WTC11 (cell line): Measurements from ENCODE around the gene PRR14. TPM values are rescaled to one million over a fixed set of nuclear protein-coding genes. Genes with fewer than 3 reads are reported as not detected.

Experiments used
- ATAC-seq: fragments of 200-7000 bp; cut with Tn5 transposase; 2 replicates; pipeline ENCODE4 v1.10.0; 2021; ENCODE audit warnings: mild to moderate bottlenecking, moderate library complexity
- CTCF ChIA-PET: fragments of 300-600 bp; sonication (Branson Sonifier 250); formaldehyde crosslinking; loops from one replicate; lab custom pipeline; 2021; ENCODE audit warnings: antibody characterized with exemption; lab: Charles Lee
- POLR2A ChIA-PET: fragments of 350-600 bp; sonication (Branson Sonifier 250); formaldehyde crosslinking; loops from one replicate; lab custom pipeline; 2021; ENCODE audit warnings: antibody characterized with exemption; lab: Charles Lee
- DNase-seq: peaks from one replicate; pipeline ENCODE4 v3.0.0; 2021; ENCODE audit warnings: low spot score
- H3K27ac Mint-ChIP-seq: 2 replicates; pipeline ENCODE4 v1.8.0; 2021; ENCODE audit warnings: mixed read lengths
- H3K27me3 Mint-ChIP-seq: 2 replicates; pipeline ENCODE4 v1.8.0; 2021; ENCODE audit warnings: low read depth, mild to moderate bottlenecking, moderate library complexity, mixed read lengths
- H3K36me3 Mint-ChIP-seq: 2 replicates; pipeline ENCODE4 v1.8.0; 2021; ENCODE audit warnings: mixed read lengths
- H3K4me1 Mint-ChIP-seq: 2 replicates; pipeline ENCODE4 v1.8.0; 2022; ENCODE audit warnings: mixed read lengths
- H3K4me3 Mint-ChIP-seq: 2 replicates; pipeline ENCODE4 v1.8.0; 2021; ENCODE audit warnings: mild to moderate bottlenecking, moderate library complexity, mixed read lengths
- H3K9me3 Mint-ChIP-seq: 2 replicates; pipeline ENCODE4 v1.8.0; 2021; ENCODE audit warnings: mixed read lengths
- CREM ChIP-seq: sonication (generic); formaldehyde crosslinking; IDR thresholded peaks from 2 replicates; pipeline ENCODE4 v1.8.1; 2022; ENCODE audit warnings: mild to moderate bottlenecking, missing genetic modification reagents, moderate library complexity
- E2F1 ChIP-seq: sonication (generic); formaldehyde crosslinking; IDR thresholded peaks from 2 replicates; pipeline ENCODE4 v1.8.0; 2022; ENCODE audit warnings: mild to moderate bottlenecking, missing genetic modification reagents
- FOXK1 ChIP-seq: sonication (generic); formaldehyde crosslinking; IDR thresholded peaks from 2 replicates; pipeline ENCODE4 v1.8.0; 2022; ENCODE audit warnings: mild to moderate bottlenecking, moderate library complexity, missing genetic modification reagents
- FOXP1 ChIP-seq: sonication (generic); formaldehyde crosslinking; IDR thresholded peaks from 2 replicates; pipeline ENCODE4 v1.8.0; 2022; ENCODE audit warnings: missing genetic modification reagents, mild to moderate bottlenecking, moderate library complexity, borderline replicate concordance
- GABPB1 ChIP-seq: sonication (generic); formaldehyde crosslinking; IDR thresholded peaks from 2 replicates; pipeline ENCODE4 v1.8.1; 2023; ENCODE audit warnings: mild to moderate bottlenecking, missing genetic modification reagents
- GTF2I ChIP-seq: fragments of 250-450 bp; sonication (Bioruptor Pico); conservative IDR thresholded peaks from 2 replicates; pipeline ENCODE4 v1.4.0; 2021; ENCODE audit warnings: mild to moderate bottlenecking
- NFYB ChIP-seq: sonication (generic); formaldehyde crosslinking; conservative IDR thresholded peaks from 2 replicates; pipeline ENCODE4 v1.8.0; 2022; ENCODE audit warnings: low read depth, missing genetic modification reagents
- OVOL2 ChIP-seq: fragments of 250-450 bp; sonication (Bioruptor Pico); IDR thresholded peaks from 2 replicates; pipeline ENCODE4 v1.9.0; 2021; ENCODE audit warnings: mild to moderate bottlenecking, borderline replicate concordance
- RELA ChIP-seq: sonication (generic); formaldehyde crosslinking; IDR thresholded peaks from 2 replicates; pipeline ENCODE4 v1.8.1; 2022; ENCODE audit warnings: missing genetic modification reagents, mild to moderate bottlenecking, borderline replicate concordance
- SMAD4 ChIP-seq: sonication (generic); formaldehyde crosslinking; IDR thresholded peaks from 2 replicates; pipeline ENCODE4 v1.8.0; 2022; ENCODE audit warnings: mild to moderate bottlenecking, missing genetic modification reagents
- SOX15 ChIP-seq: fragments of 250-450 bp; sonication (Bioruptor Pico); IDR thresholded peaks from 2 replicates; pipeline ENCODE4 v1.9.0; 2021; ENCODE audit warnings: mild to moderate bottlenecking
- TCF7 ChIP-seq: sonication (generic); formaldehyde crosslinking; IDR thresholded peaks from 2 replicates; pipeline ENCODE4 v1.8.0; 2022; ENCODE audit warnings: mild to moderate bottlenecking, low read depth, missing genetic modification reagents, moderate library complexity
- TEAD1 ChIP-seq: sonication (generic); formaldehyde crosslinking; IDR thresholded peaks from 2 replicates; pipeline ENCODE4 v1.8.0; 2022; ENCODE audit warnings: mild to moderate bottlenecking, missing genetic modification reagents
- USF1 ChIP-seq: sonication (generic); formaldehyde crosslinking; IDR thresholded peaks from 2 replicates; pipeline ENCODE4 v1.8.0; 2022; ENCODE audit warnings: mild to moderate bottlenecking, missing genetic modification reagents
- ZBTB21 ChIP-seq: sonication (generic); formaldehyde crosslinking; IDR thresholded peaks from 2 replicates; pipeline ENCODE4 v1.8.1; 2023; ENCODE audit warnings: mild to moderate bottlenecking, missing genetic modification reagents, borderline replicate concordance
- ZNF121 ChIP-seq: sonication (generic); formaldehyde crosslinking; IDR thresholded peaks from 2 replicates; pipeline ENCODE4 v1.8.0; 2023; ENCODE audit warnings: missing genetic modification reagents
- ZNF232 ChIP-seq: sonication (generic); formaldehyde crosslinking; IDR thresholded peaks from 2 replicates; pipeline ENCODE4 v1.8.0; 2022; ENCODE audit warnings: mild to moderate bottlenecking, missing genetic modification reagents
- total RNA-seq: library from RNA; stranded (reverse); gene quantifications from 3 replicates; pipeline ENCODE4 v1.2.3, GENCODE V29; 2021
- TF ChIP-seq, protein P1 (sequence below): sonication (generic); formaldehyde crosslinking; IDR thresholded peaks from 2 replicates; pipeline ENCODE4 v1.8.0; 2022; ENCODE audit warnings: mild to moderate bottlenecking, missing genetic modification reagents
- TF ChIP-seq, protein P2 (sequence below): sonication (generic); formaldehyde crosslinking; IDR thresholded peaks from 2 replicates; pipeline ENCODE4 v1.8.1; 2022; ENCODE audit warnings: mild to moderate bottlenecking, moderate library complexity, missing genetic modification reagents
- TF ChIP-seq, protein P3 (sequence below): sonication (generic); formaldehyde crosslinking; IDR thresholded peaks from 2 replicates; pipeline ENCODE4 v1.8.1; 2023; ENCODE audit warnings: mild to moderate bottlenecking, moderate library complexity, missing genetic modification reagents
- TF ChIP-seq, protein P4 (sequence below): fragments of 250-450 bp; sonication (Bioruptor Pico); IDR thresholded peaks from 2 replicates; pipeline ENCODE4 v2.1.2; 2022; ENCODE audit warnings: mild to moderate bottlenecking, moderate library complexity

The PRR14 gene
- total RNA-seq, 1 experiment from 2014 or later = 21.9 TPM

DNA sequence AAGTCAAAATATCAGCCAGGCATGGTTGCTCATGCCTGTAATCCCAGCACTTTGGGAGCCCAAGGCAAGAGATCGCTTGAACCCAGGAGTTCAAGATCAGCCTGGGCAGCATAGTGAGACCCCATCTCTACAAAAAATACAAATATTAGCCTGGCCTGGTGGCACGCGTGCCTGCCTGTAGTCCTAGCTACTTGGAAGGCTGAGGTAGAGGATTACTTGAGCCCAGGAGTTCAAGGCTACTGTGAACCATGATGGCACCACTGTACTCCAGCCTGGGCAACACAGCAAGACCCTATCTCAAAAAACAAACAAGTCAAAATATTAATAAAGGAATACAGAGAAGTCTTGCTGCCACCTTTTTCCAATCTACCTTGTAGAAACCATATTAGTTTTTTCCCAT lies 44.8 kb upstream of the PRR14 start:
- H3K27ac Mint-ChIP-seq = no peak overlapping the region
- ChIA-PET CTCF (interaction anchor here (0.5 to 3.8 kb wide), 4 partner anchors 7 to 176 kb away, joined by 3 to 17 read pairs (median 4); partner anchors contain the start of gene DCTPP1), POLR2A (interaction anchor here (0.5 kb wide), 1 partner anchor 11 kb away, joined by 8 read pairs; no protein-coding TSS in a partner anchor)
- ATAC-seq (no peak), DNase-seq (no peak)
- H3K9me3 Mint-ChIP-seq = no peaks in the 10 kb centered on the region
- H3K27me3 Mint-ChIP-seq = no peaks in the 10 kb centered on the region
- no peak overlapping the region for H3K4me3 Mint-ChIP-seq
- peaks cover 3% of the 10 kb centered on the region; the same call in 1 of the 2 replicates for H3K4me1 Mint-ChIP-seq
- TF ChIP-seq NFYB (CRISPR knock-in tag) = no peak
- TF ChIP-seq TEAD1 (CRISPR knock-in tag) = no peak
- TF ChIP-seq ZNF121 (CRISPR knock-in tag) = peak; percentile 90
- TF ChIP-seq, protein P1, sequence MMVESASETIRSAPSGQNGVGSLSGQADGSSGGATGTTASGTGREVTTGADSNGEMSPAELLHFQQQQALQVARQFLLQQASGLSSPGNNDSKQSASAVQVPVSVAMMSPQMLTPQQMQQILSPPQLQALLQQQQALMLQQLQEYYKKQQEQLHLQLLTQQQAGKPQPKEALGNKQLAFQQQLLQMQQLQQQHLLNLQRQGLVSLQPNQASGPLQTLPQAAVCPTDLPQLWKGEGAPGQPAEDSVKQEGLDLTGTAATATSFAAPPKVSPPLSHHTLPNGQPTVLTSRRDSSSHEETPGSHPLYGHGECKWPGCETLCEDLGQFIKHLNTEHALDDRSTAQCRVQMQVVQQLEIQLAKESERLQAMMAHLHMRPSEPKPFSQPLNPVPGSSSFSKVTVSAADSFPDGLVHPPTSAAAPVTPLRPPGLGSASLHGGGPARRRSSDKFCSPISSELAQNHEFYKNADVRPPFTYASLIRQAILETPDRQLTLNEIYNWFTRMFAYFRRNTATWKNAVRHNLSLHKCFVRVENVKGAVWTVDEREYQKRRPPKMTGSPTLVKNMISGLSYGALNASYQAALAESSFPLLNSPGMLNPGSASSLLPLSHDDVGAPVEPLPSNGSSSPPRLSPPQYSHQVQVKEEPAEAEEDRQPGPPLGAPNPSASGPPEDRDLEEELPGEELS (CRISPR knock-in tag) = no peak
- TF ChIP-seq, protein P2, sequence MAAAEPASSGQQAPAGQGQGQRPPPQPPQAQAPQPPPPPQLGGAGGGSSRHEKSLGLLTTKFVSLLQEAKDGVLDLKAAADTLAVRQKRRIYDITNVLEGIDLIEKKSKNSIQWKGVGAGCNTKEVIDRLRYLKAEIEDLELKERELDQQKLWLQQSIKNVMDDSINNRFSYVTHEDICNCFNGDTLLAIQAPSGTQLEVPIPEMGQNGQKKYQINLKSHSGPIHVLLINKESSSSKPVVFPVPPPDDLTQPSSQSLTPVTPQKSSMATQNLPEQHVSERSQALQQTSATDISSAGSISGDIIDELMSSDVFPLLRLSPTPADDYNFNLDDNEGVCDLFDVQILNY (CRISPR knock-in tag) = no peak
- peak; percentile 46; the same call in 1 of the 2 replicates for TF ChIP-seq GTF2I (CRISPR knock-in tag)
- no peak for TF ChIP-seq ZNF232 (CRISPR knock-in tag)
- peaks cover 33% of the 10 kb centered on the region for H3K36me3 Mint-ChIP-seq

DNA sequence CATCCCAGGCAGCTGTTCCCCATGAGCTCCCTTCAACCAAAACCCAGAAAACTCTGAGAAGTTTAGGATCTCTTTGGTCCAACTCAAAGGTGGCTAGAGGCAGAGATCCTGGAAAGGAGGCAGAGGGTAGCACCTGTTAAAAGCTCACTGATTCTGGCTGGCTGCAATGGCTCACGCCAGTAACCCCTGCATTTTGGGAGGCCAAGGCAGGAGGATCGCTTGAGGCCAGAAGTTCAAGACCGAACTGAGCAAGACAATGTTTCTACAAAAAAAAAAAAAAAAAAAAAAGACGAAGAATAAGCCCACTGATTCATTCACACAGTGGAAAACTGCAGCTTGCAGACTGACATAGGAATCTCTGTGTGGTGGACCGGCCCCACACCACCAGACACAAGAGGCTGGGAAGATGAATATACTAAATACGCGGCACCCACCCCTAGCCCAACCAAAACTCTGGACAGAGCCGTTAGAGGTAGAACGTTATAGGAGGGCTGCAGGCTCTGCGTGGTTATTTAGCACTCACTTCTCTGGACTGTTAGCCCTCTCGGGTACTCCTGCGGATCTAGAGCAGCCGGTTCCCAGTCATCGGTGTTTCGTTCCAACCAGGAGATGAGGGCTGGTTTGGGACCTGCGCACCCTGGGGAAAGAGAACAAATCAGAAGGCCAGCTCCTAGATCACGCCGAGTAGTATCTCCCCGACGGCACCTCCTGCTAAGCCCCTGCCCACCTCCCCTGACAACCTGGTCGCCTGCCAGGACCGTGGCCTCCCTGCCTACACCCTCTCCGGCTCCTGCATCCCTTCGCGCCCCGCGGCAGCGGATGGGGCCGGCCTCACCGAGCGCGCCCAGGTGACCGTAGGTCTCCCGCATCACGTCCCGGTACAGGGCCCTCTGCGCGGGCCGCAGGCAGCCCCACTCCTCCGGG lies 41.5 kb upstream of the PRR14 start:
- CTCF ChIA-PET = interaction anchor here (0.5 to 3.8 kb wide), 11 partner anchors 11 to 200 kb away, joined by 3 to 18 read pairs (median 6); partner anchors contain the start of gene DCTPP1
- Mint-ChIP-seq H3K27ac (peak overlapping the region; percentile 41; the same call in 1 of the 2 replicates), H3K4me3 (peak overlapping the region; percentile 84), H3K4me1 (peaks cover 3% of the 10 kb centered on the region; the same call in 1 of the 2 replicates), H3K27me3 (no peaks in the 10 kb centered on the region; the same call in 1 of the 2 replicates), H3K9me3 (no peaks in the 10 kb centered on the region), H3K36me3 (peaks cover 24% of the 10 kb centered on the region)
- POLR2A ChIA-PET = interaction anchor here (0.6 to 2.3 kb wide), 9 partner anchors 7 to 231 kb away, joined by 3 to 14 read pairs (median 5); partner anchors contain the start of genes DCTPP1, ZNF688 and ZNF785
- ATAC-seq (peak; percentile 32), DNase-seq (peak; percentile 46)
- TF ChIP-seq GABPB1 (0 out of 2 replicates have a peak, but pooled peaks have one; percentile 12), E2F1 (CRISPR knock-in tag) (no peak), RELA (0 out of 2 replicates have a peak, but pooled peaks have one; percentile 20), FOXK1 (CRISPR knock-in tag) (peak; percentile 22; the same call in 1 of the 2 replicates), TCF7 (CRISPR knock-in tag) (no peak), ZBTB21 (CRISPR knock-in tag) (no peak), SOX15 (no peak), USF1 (CRISPR knock-in tag) (no peak; the same call in 1 of the 2 replicates), OVOL2 (CRISPR knock-in tag) (no peak), SMAD4 (CRISPR knock-in tag) (0 out of 2 replicates have a peak, but pooled peaks have one; percentile 37), FOXP1 (no peak), CREM (CRISPR knock-in tag) (0 out of 2 replicates have a peak, but pooled peaks have one; percentile 3), NFYB (CRISPR knock-in tag) (no peak), ZNF232 (CRISPR knock-in tag) (0 out of 2 replicates have a peak, but pooled peaks have one; percentile 61)
- TF ChIP-seq, protein P1 (CRISPR knock-in tag) = 0 out of 2 replicates have a peak, but pooled peaks have one; percentile 51
- TF ChIP-seq, protein P3, sequence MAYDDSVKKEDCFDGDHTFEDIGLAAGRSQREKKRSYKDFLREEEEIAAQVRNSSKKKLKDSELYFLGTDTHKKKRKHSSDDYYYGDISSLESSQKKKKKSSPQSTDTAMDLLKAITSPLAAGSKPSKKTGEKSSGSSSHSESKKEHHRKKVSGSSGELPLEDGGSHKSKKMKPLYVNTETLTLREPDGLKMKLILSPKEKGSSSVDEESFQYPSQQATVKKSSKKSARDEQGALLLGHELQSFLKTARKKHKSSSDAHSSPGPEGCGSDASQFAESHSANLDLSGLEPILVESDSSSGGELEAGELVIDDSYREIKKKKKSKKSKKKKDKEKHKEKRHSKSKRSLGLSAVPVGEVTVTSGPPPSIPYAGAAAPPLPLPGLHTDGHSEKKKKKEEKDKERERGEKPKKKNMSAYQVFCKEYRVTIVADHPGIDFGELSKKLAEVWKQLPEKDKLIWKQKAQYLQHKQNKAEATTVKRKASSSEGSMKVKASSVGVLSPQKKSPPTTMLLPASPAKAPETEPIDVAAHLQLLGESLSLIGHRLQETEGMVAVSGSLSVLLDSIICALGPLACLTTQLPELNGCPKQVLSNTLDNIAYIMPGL = no peak
- TF ChIP-seq, protein P4, sequence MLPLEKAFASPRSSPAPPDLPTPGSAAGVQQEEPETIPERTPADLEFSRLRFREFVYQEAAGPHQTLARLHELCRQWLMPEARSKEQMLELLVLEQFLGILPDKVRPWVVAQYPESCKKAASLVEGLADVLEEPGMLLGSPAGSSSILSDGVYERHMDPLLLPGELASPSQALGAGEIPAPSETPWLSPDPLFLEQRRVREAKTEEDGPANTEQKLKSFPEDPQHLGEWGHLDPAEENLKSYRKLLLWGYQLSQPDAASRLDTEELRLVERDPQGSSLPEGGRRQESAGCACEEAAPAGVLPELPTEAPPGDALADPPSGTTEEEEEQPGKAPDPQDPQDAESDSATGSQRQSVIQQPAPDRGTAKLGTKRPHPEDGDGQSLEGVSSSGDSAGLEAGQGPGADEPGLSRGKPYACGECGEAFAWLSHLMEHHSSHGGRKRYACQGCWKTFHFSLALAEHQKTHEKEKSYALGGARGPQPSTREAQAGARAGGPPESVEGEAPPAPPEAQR (CRISPR knock-in tag) = no peak
